Measurements from ENCODE around the gene C22orf39.

Gene C22orf39

DNA sequence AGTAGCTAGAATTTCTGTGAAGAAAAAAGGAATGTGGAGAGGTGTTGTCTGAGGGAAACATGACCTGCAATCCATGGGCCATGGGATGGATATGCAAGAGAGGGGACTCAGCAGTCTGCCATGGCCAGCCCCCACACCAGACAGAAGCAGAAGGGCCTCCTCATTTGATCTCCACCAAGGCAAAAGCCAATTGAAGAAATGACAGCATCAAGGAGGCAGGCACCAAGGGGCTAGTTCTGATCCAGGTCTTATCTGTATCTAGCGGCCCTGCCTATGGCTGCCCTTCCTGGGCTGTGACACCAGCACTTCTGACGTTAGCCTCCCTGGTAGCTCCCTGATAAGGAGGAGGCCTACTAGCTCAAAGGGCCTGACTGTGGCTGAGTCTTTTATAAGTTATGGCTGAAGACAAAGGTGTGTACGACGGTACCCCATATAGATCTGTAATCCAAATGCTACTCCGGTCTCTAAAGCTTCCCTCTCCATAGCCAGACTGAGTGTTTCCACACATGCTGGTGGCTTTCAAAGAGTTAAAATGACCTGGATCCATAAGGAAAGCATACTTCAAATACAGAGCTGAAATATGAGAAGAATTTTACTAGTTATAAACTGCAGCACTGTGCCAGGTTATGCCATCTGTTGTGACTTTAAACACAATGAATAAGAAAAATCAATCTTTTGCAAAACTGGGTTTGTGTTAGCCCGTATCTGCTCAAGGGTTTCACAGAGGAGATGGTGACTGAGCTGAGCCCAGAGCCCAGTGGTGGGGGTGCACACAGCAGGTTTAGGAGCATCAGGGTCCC lies 50.4 kb downstream of the C22orf39 start:
- DNase-seq, result no peak

DNA sequence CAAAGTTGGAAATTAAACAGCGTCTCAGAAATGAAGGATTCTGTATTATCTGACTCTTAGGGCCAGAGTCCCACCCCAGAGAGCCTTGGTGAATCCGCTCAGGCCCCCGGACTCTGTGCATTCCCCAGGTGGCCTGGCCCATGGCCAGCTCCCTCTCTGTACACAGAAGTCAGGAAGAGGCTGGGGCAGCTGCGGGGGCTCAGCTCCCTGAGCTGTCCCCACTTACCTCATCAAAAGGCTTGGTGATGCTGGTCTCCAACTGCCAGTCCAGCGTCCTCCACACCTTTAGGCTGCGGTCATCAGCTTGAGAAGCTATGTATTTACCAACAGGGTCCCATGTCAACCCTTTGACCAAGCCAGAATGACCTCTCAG lies 51.0 kb downstream of the C22orf39 start:
- DNase-seq, result no peak

DNA sequence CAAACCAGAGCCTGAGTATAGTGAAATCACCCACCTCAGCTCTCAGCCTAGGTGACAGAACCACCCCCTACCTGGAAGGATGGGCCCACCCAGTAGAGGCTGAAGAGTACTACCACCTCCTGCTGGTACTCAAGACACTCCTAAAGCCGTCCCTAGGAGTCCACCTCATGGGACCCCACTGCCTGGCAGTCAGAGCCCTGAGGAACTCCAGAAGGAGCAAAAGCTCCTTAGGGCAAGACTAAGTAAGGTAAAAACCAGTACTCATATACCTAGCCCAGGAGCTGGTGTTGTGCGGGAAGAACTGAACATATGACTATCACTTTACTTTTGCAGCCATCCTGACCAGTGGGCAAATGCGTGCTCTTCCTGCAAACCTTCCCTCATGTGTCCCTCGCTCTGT lies 52.2 kb downstream of the C22orf39 start:
- DNase-seq, result no peak

DNA sequence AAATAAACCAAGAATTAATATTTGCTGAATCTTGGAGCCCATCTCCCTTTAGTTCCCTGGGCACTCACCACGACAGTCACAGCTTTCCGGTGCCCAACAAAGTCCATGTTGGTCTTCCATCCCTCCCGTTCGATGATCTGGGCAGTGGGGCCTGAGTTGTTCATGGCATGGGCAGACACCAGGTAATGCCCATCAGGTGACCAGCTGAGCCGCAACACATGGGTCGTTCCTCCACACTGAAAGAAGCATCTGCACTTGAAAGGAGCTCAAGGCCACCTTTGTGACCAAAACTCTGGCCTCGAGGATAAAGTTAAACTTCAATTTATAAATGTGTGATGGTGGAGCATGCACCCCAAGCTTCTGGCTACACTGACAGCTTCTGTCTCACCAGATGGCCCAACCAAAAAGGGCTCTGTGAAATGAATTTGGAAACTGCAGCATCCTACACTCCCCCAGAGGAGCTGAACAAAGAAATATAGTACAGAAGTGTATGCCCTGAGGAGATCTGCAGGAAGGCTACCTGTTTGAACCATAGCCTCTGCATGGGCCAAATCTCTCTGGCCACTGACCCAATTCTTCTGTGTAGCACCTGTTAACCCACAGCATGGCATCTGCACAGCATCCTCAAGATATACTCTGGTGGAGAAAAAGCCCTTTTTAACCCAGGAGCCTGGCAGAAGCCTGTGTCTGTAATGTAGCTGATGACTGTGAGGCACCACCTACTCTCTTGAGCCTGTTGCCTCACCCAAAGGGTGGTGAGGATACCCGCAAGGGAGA lies 53.0 kb downstream of the C22orf39 start:
- DNase-seq, result no peak

DNA sequence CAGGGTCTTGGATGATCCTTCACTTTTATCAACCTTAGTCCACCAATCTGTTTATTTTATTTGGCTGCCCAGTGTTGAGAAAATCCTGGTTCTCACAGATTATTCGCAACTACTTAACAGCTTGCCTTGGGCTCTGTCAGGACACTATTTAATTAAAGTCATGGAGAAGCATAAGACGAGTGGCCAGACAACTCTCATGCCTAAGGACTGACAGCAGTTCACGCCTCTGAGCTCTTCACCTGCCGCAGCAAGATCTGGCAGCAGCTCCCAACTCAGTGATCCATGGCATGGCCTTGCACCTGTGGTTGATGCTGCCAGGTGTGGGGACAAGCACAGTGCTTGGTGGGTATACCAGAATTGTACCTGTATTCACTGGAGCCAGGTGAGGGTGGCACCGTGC lies 53.8 kb downstream of the C22orf39 start:
- DNase-seq, result no peak
